NT2/D1 (cell line): ENCODE results near the gene RNF157.
A peak's percentile ranks its signal among the peaks of the same experiment; 100 is the strongest.

ENCODE experiments used
- DNase-seq: peaks from one replicate; pipeline ENCODE4 v3.0.0-alpha.2; 2011; ENCODE audit warnings: low read depth, low spot score
- H3K27me3 ChIP-seq: 2 replicates; pipeline ENCODE4 v1.6.0; 2011; ENCODE audit warnings: mild to moderate bottlenecking; ENCODE audit not compliant: insufficient read length, insufficient read depth
- H3K36me3 ChIP-seq: 2 replicates; pipeline ENCODE4 v1.6.1; 2011; ENCODE audit warnings: mild to moderate bottlenecking, low read length, mixed read lengths; ENCODE audit not compliant: insufficient read depth, insufficient read length
- H3K4me1 ChIP-seq: 2 replicates; pipeline ENCODE4 v1.5.1; 2011; ENCODE audit not compliant: insufficient read depth, insufficient read length
- H3K4me3 ChIP-seq: 2 replicates; pipeline ENCODE4 v1.5.1; 2011; ENCODE audit warnings: low read depth; ENCODE audit not compliant: insufficient read length
- H3K9ac ChIP-seq: 2 replicates; pipeline ENCODE4 v1.6.0; 2011; ENCODE audit warnings: low read depth; ENCODE audit not compliant: insufficient read length
- H3K9me3 ChIP-seq: 2 replicates; pipeline ENCODE4 v1.5.1; 2011; ENCODE audit warnings: mild to moderate bottlenecking, low read length; ENCODE audit not compliant: insufficient read depth
- SUZ12 ChIP-seq: IDR thresholded peaks from 2 replicates; pipeline ENCODE4 v1.6.1; 2011; ENCODE audit not compliant: insufficient read length, insufficient read depth; ENCODE audit errors: extremely low read depth
- YY1 ChIP-seq: IDR thresholded peaks from 2 replicates; pipeline ENCODE4 v1.6.1; 2011; ENCODE audit not compliant: insufficient read length, insufficient read depth
- ZNF274 ChIP-seq: IDR thresholded peaks from 2 replicates; pipeline ENCODE4 v1.6.1; 2011; ENCODE audit warnings: mild to moderate bottlenecking, low read depth, low read length

The RNF157 gene

DNA sequence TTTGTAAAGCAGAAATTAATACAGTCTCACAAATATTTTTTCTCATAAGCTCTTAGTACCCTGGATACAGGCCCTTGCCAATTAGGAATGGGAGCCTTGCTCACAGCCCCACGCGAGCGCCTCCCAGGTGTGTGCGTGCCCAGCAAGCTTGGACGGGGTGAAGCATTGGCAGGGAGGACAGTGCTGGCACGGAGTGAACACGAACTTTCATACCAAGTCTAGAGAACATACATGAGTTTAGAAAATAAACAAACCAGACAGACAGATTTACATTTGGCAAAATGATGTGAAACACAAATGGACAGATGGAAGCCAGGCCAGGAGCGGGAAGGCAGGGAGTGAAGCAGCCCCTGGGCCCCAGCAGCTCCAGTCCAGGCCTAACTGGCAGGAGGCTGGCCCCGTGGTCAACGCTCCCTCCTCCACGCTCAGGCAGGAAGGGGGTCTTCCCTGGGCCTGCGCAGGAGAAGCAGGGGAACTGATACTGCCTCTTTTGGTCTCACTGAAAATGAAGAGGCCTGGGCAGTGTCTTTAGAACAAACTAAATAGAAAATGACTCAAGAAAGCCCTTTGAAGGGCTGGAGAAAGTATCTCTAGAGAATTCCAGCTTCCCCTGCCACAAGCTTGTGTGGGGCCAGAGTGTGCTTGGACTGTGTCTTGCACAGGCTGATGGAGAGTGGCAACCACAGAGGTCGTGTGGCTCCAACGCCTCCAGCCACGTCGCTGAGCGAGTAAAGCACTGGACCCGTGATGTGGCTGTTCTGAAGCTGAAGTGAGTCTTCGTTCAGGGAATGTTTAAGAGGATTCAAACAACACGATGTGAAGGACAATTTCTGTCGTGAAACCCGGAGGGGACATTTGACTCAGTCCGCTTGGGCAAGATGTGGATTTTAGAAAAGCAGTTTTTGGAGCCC is 89.3 kb downstream of the RNF157 start:
- peaks cover 2% of the 10 kb centered on the region for H3K36me3 ChIP-seq
- no peak overlapping the region for H3K4me3 ChIP-seq
- no peak for DNase-seq
- H3K27me3 ChIP-seq, result peaks cover 2% of the 10 kb centered on the region
- no peak overlapping the region for H3K9ac ChIP-seq
- no peaks in the 10 kb centered on the region for H3K9me3 ChIP-seq
- peaks cover 9% of the 10 kb centered on the region for H3K4me1 ChIP-seq
- TF ChIP-seq ZNF274 (no peak), SUZ12 (no peak), YY1 (no peak)

DNA sequence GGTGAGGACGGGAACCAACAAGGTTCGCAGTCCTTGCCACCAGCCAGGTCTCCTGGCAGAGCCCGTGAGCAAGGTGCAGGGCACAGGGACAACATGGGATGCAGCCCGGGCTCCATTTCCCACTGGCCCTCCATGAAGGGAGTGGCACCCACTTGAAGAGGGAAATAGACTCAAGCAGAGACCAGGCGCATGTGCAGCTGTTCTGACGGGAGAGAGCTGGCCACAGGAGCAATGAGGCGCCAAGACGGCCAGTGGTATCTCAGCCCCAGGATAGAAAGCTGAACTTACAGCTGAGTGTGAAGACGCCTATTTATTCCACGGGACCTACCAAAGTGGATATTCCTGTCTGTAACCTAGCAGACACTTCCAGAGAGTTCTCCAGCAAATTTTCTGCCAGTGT is 91.1 kb downstream of the RNF157 start:
- Histone ChIP-seq H3K9me3 (no peaks in the 10 kb centered on the region), H3K36me3 (peaks cover 2% of the 10 kb centered on the region), H3K9ac (no peak overlapping the region), H3K4me3 (no peak overlapping the region), H3K27me3 (peaks cover 7% of the 10 kb centered on the region), H3K4me1 (peaks cover 13% of the 10 kb centered on the region)
- DNase-seq, result no peak
- TF ChIP-seq YY1, result no peak
- no peak for TF ChIP-seq SUZ12
- TF ChIP-seq ZNF274, result no peak

DNA sequence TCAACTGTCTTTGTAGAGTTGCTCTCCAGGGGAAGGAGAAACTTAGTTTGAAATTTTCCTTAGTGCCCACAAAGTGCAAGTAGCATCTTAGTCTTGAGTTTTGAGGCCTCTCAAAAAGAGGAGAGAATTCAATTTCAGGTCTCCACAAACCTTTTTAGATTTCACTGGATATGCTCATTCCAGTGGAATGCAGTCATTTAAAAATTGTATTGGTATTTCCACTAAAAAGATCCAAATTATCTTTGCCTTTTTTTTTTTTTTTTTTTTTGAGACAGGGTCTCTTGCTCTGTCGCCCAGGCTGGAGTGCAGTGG is 92.3 kb downstream of the RNF157 start:
- no peak overlapping the region for H3K4me3 ChIP-seq
- H3K9ac ChIP-seq, result no peak overlapping the region
- TF ChIP-seq SUZ12 (no peak), ZNF274 (no peak), YY1 (no peak)
- H3K4me1 ChIP-seq, result peaks cover 10% of the 10 kb centered on the region
- no peak for DNase-seq
- peaks cover 2% of the 10 kb centered on the region for H3K36me3 ChIP-seq
- peaks cover 18% of the 10 kb centered on the region for H3K27me3 ChIP-seq
- H3K9me3 ChIP-seq, result no peaks in the 10 kb centered on the region

DNA sequence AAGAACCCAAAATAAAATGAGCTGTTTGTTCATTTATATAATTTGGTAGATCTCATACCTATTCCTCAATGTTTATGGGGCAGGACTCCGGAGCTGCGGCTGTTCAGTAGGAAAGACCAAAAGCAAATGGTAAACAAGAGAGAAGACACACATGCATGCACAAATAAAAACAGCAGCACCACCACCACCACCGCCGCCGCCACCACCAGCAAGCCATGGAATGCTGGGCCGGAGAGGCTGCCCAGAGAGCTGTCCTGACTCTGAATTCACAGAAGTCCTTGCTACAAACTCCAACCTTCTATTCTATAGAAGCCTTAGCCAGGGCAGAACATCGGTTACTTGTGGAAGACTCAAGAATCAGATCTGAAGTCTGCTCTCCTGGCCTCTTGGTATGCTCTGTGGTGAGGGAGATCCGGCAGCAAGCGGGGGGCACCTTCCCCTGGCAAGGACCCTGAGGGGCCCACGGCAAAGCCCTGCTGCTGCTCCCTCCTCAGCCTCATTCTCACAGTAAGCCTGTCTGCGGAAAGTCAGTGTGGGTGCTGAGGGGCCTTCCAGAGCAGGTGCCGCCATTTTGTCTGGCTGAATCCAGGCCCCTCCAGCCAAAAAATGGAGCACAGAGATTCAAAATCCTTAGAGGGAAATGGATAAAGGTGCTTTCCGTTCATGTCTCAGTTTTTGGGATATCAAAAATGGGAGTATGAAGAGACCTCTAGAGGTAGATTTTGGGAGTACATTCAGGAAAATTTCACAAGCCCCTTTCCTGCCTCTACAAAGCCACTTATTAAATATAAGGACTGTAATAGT is 92.9 kb downstream of the RNF157 start:
- TF ChIP-seq YY1 (no peak), ZNF274 (no peak), SUZ12 (no peak)
- Histone ChIP-seq H3K9ac (peak overlapping the region; percentile 2), H3K27me3 (peaks cover 24% of the 10 kb centered on the region), H3K4me3 (no peak overlapping the region), H3K9me3 (no peaks in the 10 kb centered on the region), H3K36me3 (peaks cover 2% of the 10 kb centered on the region), H3K4me1 (peaks cover 12% of the 10 kb centered on the region)
- DNase-seq, result no peak

DNA sequence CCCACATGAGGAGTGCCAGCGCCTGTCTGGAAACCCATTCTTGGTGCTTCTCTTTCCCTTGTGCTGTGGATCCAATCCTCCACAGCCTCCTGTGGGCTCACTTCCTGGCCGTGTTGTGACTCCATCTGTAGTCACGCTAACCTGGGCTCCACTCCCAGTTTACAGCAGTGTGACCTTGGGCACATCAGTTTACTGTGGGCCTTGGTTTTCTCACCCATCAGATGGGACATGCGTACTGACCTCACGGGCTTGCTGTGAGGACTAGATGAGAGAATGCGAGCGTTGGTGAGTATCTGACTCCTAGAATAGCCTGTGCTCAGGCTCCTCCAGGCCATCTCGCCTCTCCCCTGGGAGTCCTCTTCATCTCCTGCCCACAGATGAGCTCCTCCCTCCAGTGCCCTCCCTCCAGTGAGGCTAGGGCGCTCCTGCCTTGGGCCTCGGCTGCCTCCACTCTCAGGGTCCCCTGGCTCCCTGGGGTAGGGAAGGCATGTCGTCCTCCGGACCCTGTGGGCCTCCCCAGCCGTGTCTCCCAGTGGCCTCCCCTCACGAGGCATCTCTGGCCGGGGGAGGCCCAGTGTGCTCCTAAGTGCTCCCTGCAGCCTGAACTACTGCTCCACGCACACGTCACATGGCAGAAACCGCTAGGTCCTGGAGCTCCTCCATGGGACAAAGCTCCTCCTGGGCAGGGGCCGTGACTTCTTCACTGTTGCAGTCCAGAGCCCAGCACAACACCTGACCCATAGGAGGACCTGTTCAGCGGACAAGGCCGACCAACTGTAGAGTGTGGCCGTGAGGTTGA is 94.0 kb downstream of the RNF157 start:
- no peak overlapping the region for H3K9ac ChIP-seq
- H3K4me1 ChIP-seq, result peaks cover 19% of the 10 kb centered on the region

DNA sequence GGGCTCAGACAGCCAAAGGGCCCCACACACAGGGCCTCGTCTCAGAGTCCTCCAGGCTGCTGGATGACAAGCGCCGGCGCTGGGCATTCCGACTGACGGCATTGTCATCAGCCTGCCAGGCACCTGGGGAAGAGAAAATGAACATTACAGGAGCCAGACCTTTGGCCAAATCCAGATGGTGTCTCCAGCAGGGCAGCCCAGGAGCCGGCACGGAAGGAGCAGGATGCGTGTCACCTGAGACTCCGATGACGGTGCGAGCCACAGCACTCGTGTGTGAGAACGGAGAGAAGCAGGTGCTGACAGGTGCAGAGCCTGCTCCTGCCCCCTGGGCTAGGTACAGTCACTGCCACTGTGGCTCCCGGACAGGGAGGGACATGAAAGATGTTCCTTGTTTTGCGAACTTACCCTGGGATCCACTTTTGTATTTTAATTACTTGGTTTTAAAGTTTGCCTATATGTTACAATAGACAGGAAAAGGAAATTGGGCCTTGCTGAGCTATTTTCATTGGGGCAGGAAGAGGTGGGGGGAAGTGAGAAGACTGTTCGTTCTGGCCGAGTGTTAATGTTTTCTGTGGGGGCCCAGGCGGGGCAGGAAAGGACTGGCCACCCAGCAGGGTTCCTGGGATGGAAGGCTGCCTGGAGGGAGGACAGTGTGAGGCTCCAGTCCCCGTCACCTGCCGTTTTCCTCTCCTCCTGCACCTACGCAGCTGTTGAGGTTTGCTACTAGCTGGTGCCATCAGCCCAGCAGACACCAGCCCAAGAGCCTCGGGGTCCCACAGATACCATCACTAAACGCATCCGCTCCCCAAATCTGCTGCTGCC is 94.9 kb downstream of the RNF157 start:
- Histone ChIP-seq H3K27me3 (peaks cover 43% of the 10 kb centered on the region), H3K4me3 (no peak overlapping the region), H3K36me3 (no peaks in the 10 kb centered on the region), H3K9me3 (no peaks in the 10 kb centered on the region), H3K4me1 (peaks cover 19% of the 10 kb centered on the region), H3K9ac (no peak overlapping the region)
- DNase-seq, result no peak
- TF ChIP-seq SUZ12 (no peak), ZNF274 (no peak), YY1 (no peak)

More for the DNA sequence above, 94.0 kb downstream of the RNF157 start:
- DNase-seq, result no peak
- TF ChIP-seq ZNF274, result no peak
- TF ChIP-seq SUZ12, result no peak
- no peak for TF ChIP-seq YY1
- H3K4me3 ChIP-seq, result no peak overlapping the region
- H3K36me3 ChIP-seq, result peaks cover 2% of the 10 kb centered on the region
- H3K27me3 ChIP-seq, result peaks cover 35% of the 10 kb centered on the region
- H3K9me3 ChIP-seq, result no peaks in the 10 kb centered on the region
